ENCODE measurements around the gene CENPQ.

DNA sequence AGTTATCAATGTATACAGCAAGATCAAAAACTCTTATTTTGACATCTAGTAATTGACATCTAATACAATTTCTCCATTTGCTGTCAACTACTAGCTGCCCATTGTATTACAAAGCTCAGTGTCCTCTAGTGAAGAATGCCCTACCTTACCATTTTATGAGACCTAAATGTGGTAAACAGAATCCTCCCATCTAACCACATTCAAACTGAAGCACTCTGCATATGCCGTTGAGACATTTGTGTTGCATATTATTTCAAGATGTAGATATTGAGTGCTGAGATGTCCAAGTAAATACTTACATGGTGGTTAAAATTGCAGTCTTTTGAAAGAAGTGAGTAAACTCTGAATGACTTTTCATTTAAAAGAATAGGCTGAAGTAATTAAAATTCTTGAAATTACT lies 36.0 kb downstream of the CENPQ start:
- TF ChIP-seq SP1 (IDR thresholded peaks at IDR 0.05) (no peak), BHLHE40 (IDR thresholded peaks at IDR 0.05; ENCODE audit: borderline replicate concordance) (no peak), FOXM1 (IDR thresholded peaks at IDR 0.05; ENCODE audit: borderline replicate concordance) (no peak), CTBP1 (IDR thresholded peaks at IDR 0.05; ENCODE audit: borderline replicate concordance) (no peak)

Data from HEK293T (cell line).